H9 (cell line): ENCODE data around the gene AKR7A3. TPM values are rescaled to one million over a fixed set of nuclear protein-coding genes. Genes with fewer than 3 reads are reported as not detected.

ENCODE experiments used
- DNase-seq: peaks from one replicate; pipeline ENCODE4 v3.0.0-alpha.2; 2017
- H2AFZ ChIP-seq: one replicate; pipeline ENCODE4 v1.6.1; 2013; ENCODE audit warnings: mild to moderate bottlenecking, low read length, control low read depth, moderate library complexity
- H2AK5ac ChIP-seq: 2 replicates; pipeline ENCODE4 v1.6.1; 2013; ENCODE audit warnings: low read length, control low read depth, mixed read lengths; ENCODE audit not compliant: insufficient read length
- H2BK120ac ChIP-seq: one replicate; pipeline ENCODE4 v1.6.1; 2013; ENCODE audit warnings: low read depth, mild to moderate bottlenecking, low read length, control low read depth, inconsistent platforms; ENCODE audit not compliant: poor library complexity, severe bottlenecking
- H2BK12ac ChIP-seq: 2 replicates; pipeline ENCODE4 v1.6.1; 2013; ENCODE audit warnings: low read length, control low read depth, mixed read lengths, low read depth; ENCODE audit not compliant: insufficient read length
- H2BK15ac ChIP-seq: 2 replicates; pipeline ENCODE4 v1.6.1; 2013; ENCODE audit warnings: low read depth, low read length, control low read depth
- H2BK20ac ChIP-seq: one replicate; pipeline ENCODE4 v1.6.1; 2013; ENCODE audit warnings: low read depth, mild to moderate bottlenecking, low read length, control low read depth, inconsistent platforms; ENCODE audit not compliant: poor library complexity, severe bottlenecking
- H2BK5ac ChIP-seq: 2 replicates; pipeline ENCODE4 v1.6.1; 2013; ENCODE audit warnings: low read length, control low read depth, mixed read lengths; ENCODE audit not compliant: insufficient read length
- H3K14ac ChIP-seq: 2 replicates; pipeline ENCODE4 v1.6.1; 2013; ENCODE audit warnings: low read length, control low read depth; ENCODE audit not compliant: insufficient read depth
- H3K18ac ChIP-seq: 2 replicates; pipeline ENCODE4 v1.6.1; 2013; ENCODE audit warnings: low read depth, mild to moderate bottlenecking, mixed read lengths, low read length, control low read depth; ENCODE audit not compliant: insufficient read length
- H3K23ac ChIP-seq: 2 replicates; pipeline ENCODE4 v1.6.1; 2013; ENCODE audit warnings: low read length, control low read depth, mixed read lengths, low read depth; ENCODE audit not compliant: insufficient read length
- H3K23me2 ChIP-seq: 2 replicates; pipeline ENCODE4 v1.6.1; 2013; ENCODE audit warnings: low read depth, mild to moderate bottlenecking, mixed read lengths, low read length, control low read depth; ENCODE audit not compliant: insufficient read length, poor library complexity, severe bottlenecking
- H3K27ac ChIP-seq: 2 replicates; pipeline ENCODE4 v1.5.1; 2013; ENCODE audit warnings: low read length, control low read depth, mixed read lengths, low read depth; ENCODE audit not compliant: insufficient read length
- H3K27me3 ChIP-seq: 2 replicates; pipeline ENCODE4 v1.6.1; 2013; ENCODE audit warnings: low read length, control low read depth, inconsistent platforms; ENCODE audit not compliant: insufficient read depth
- H3K4ac ChIP-seq: 2 replicates; pipeline ENCODE4 v1.6.1; 2013; ENCODE audit warnings: low read depth, mild to moderate bottlenecking, control low read depth, inconsistent platforms, low read length, moderate library complexity
- H3K4me1 ChIP-seq: 2 replicates; pipeline ENCODE4 v1.6.1; 2013; ENCODE audit warnings: low read length, control low read depth, inconsistent platforms; ENCODE audit not compliant: insufficient read depth
- H3K4me2 ChIP-seq: 2 replicates; pipeline ENCODE4 v1.6.1; 2013; ENCODE audit warnings: low read length, control low read depth, mixed read lengths; ENCODE audit not compliant: insufficient read length, insufficient read depth
- H3K56ac ChIP-seq: 2 replicates; pipeline ENCODE4 v1.6.1; 2013; ENCODE audit warnings: low read depth, mild to moderate bottlenecking, mixed read lengths, low read length, control low read depth; ENCODE audit not compliant: insufficient read length
- H3K79me1 ChIP-seq: 2 replicates; pipeline ENCODE4 v1.6.1; 2013; ENCODE audit warnings: low read depth, mild to moderate bottlenecking, moderate library complexity, low read length, control low read depth, inconsistent platforms; ENCODE audit not compliant: insufficient read depth, poor library complexity, severe bottlenecking
- H3K79me2 ChIP-seq: 2 replicates; pipeline ENCODE4 v1.6.1; 2013; ENCODE audit warnings: low read length, control low read depth, inconsistent platforms; ENCODE audit not compliant: insufficient read depth
- H3K9ac ChIP-seq: 2 replicates; pipeline ENCODE4 v1.6.1; 2013; ENCODE audit warnings: low read length, control low read depth, mixed read lengths; ENCODE audit not compliant: insufficient read length; ENCODE audit errors: extremely low read depth
- H3K9me3 ChIP-seq: one replicate; pipeline ENCODE4 v1.6.1; 2013; ENCODE audit warnings: low read depth, low read length, inconsistent platforms; ENCODE audit not compliant: control insufficient read depth
- H3T11ph ChIP-seq: one replicate; pipeline ENCODE4 v1.6.1; 2013; ENCODE audit warnings: mild to moderate bottlenecking, low read length, control low read depth, inconsistent platforms
- H4K20me1 ChIP-seq: one replicate; pipeline ENCODE4 v1.6.1; 2013; ENCODE audit not compliant: control insufficient read depth, insufficient read length, insufficient read depth
- H4K5ac ChIP-seq: 2 replicates; pipeline ENCODE4 v1.6.1; 2013; ENCODE audit warnings: low read depth, mild to moderate bottlenecking, mixed read lengths, low read length, control low read depth; ENCODE audit not compliant: insufficient read length
- H4K8ac ChIP-seq: replicated peaks from 2 replicates; pipeline ENCODE4 v1.6.1; 2013; ENCODE audit warnings: low read length, control low read depth, mixed read lengths, low read depth; ENCODE audit not compliant: insufficient read length
- H4K91ac ChIP-seq: 2 replicates; pipeline ENCODE4 v1.6.1; 2013; ENCODE audit warnings: low read depth, mild to moderate bottlenecking, moderate library complexity, mixed read lengths, low read length, control low read depth; ENCODE audit not compliant: insufficient read length
- H3K27ac Mint-ChIP-seq, 3 experiments: 2 replicates in 2 of 3; 3 replicates in 1 of 3; pipeline ENCODE4 v1.8.0; 2020 to 2021; ENCODE audit warnings: mixed read lengths in 3 of 3, mild to moderate bottlenecking in 1 of 3, moderate library complexity in 1 of 3
- H3K27me3 Mint-ChIP-seq: 2 replicates; pipeline ENCODE4 v1.8.0; 2021; ENCODE audit warnings: low read depth, mild to moderate bottlenecking, moderate library complexity, mixed read lengths
- H3K36me3 Mint-ChIP-seq, 3 experiments: 2 replicates in 2 of 3; 3 replicates in 1 of 3; pipeline ENCODE4 v1.8.0; 2020 to 2021; ENCODE audit warnings: low read depth in 3 of 3, mixed read lengths in 3 of 3; ENCODE audit not compliant: insufficient read depth in 1 of 3
- H3K4me1 Mint-ChIP-seq, 2 experiments: 2 replicates each; pipeline ENCODE4 v1.8.0; 2020; ENCODE audit warnings: mixed read lengths in 2 of 2
- H3K4me3 Mint-ChIP-seq, 2 experiments: 2 replicates in 1 of 2; 3 replicates in 1 of 2; pipeline ENCODE4 v1.8.0; 2020 to 2021; ENCODE audit warnings: mild to moderate bottlenecking in 2 of 2, mixed read lengths in 2 of 2, moderate library complexity in 1 of 2
- H3K9me3 Mint-ChIP-seq, 2 experiments: 2 replicates in 1 of 2; 3 replicates in 1 of 2; pipeline ENCODE4 v1.8.0; 2020; ENCODE audit warnings: mild to moderate bottlenecking in 2 of 2, mixed read lengths in 2 of 2, moderate library complexity in 1 of 2
- CTCF ChIP-seq: fragments of 200-600 bp; sonication (generic); conservative IDR thresholded peaks from 3 replicates; pipeline ENCODE4 v1.8.0; 2021; ENCODE audit warnings: antibody characterized with exemption, mild to moderate bottlenecking
- WGBS: extraction: QIAGEN DNeasy Blood & Tissue Kit; methylation state at CpG from one replicate; pipeline ENCODE4 v1.1.7; 2013; ENCODE audit warnings: missing lambda C conversion rate, low lambda C conversion rate, mixed read lengths; ENCODE audit not compliant: insufficient read length; ENCODE audit errors: extremely low coverage; 5-methylcytosine and 5-hydroxymethylcytosine counted together
- total RNA-seq: library from RNA; stranded (reverse); gene quantifications from 2 replicates; pipeline ENCODE4 v1.2.1, GENCODE V29; 2021

The AKR7A3 gene
- total RNA-seq, 1 experiment from 2014 or later: 0.74 TPM

DNA sequence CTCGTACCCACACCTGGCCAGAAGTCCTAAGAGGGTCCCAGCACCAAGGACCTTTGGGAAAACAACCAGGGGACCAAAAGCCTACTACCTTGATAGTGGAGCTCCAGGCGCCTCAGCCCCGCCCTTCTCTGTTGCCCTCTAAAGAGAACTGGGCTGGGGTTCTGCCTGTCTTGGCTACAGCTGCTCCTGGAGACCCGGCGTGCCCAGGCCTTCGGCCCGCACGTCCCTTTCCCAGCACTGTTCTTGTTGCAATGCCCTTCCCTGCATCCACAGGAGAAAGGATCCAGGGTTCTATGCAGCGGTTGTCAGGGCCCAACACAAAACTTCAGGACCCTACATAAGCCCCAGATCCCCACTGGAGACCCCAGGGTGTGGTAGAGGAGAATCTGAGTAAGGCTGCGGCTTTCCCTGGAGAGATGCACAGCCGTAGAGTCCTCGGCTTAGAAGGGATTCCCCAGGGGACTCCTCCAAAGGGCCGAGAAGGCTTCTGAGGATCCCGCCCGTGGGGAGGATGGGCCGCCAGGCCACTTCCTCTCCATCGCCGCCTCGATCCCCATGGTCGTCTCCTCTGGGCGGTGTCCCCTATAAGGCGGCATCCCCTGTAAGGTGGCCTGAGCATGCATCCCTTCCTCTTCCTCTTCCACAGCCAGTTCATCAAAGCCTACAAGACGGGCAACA is 35.6 kb upstream of the AKR7A3 start:
- Mint-ChIP-seq H3K4me1 (no peaks in the 10 kb centered on the region), H3K9me3 (no peaks in the 10 kb centered on the region), H3K27ac (no peak overlapping the region), H3K36me3 (peaks cover 12 to 38% (median 35%) of the 10 kb centered on the region in 3 experiments; a peak in 6 of 7 replicates), H3K4me3 (no peak overlapping the region), H3K27me3 (no peaks in the 10 kb centered on the region; the same call in 1 of the 2 replicates)
- Histone ChIP-seq H2BK12ac (no peak overlapping the region), H3K23me2 (no peaks in the 10 kb centered on the region), H2BK15ac (no peak overlapping the region), H3K56ac (no peak overlapping the region), H4K8ac (no peak overlapping the region), H3K27ac (no peak overlapping the region), H3K4me2 (no peak overlapping the region), H3T11ph (no peak overlapping the region), H2BK5ac (no peak overlapping the region), H3K4me1 (no peaks in the 10 kb centered on the region), H3K79me1 (no peaks in the 10 kb centered on the region), H4K91ac (no peak overlapping the region), H2BK20ac (no peak overlapping the region), H2AFZ (no peak overlapping the region), H3K18ac (no peak overlapping the region), H3K14ac (no peak overlapping the region), H3K27me3 (no peaks in the 10 kb centered on the region), H2BK120ac (no peak overlapping the region), H4K20me1 (no peaks in the 10 kb centered on the region), H4K5ac (no peak overlapping the region), H2AK5ac (no peak overlapping the region), H3K9ac (no peak overlapping the region), H3K23ac (no peak overlapping the region), H3K4ac (no peak overlapping the region), H3K9me3 (no peaks in the 10 kb centered on the region), H3K79me2 (no peaks in the 10 kb centered on the region)
- TF ChIP-seq CTCF: no peak
- no CpG with 5 or more reads among the region's 23 CpGs for WGBS
- no peak for DNase-seq
